Measurements from ENCODE around the gene DEPDC5. TPM values are rescaled to one million over a fixed set of nuclear protein-coding genes. Genes with fewer than 3 reads are reported as not detected.

DEPDC5 gene
- total RNA-seq, 1 donor from 2014 or later = 14.8 TPM

GRCh38 chr22:31852691-31853421 lies 99.0 kb downstream of the DEPDC5 start:
- no peak for DNase-seq

- DNase-seq = no peak
These were observed 100.1 kb downstream of the DEPDC5 start for GRCh38 chr22:31853736-31854495.

GRCh38 chr22:31857247-31857646 lies 103.4 kb downstream of the DEPDC5 start:
- DNase-seq = no peak

- DNase-seq = no peak
These were observed 107.5 kb downstream of the DEPDC5 start for GRCh38 chr22:31861226-31861840.

GRCh38 chr22:31866918-31867317 lies 113.1 kb downstream of the DEPDC5 start:
- no peak for DNase-seq

GRCh38 chr22:31867386-31868153 lies 113.8 kb downstream of the DEPDC5 start:
- no peak for DNase-seq

GRCh38 chr22:31869739-31870138 lies 115.9 kb downstream of the DEPDC5 start:
- no peak for DNase-seq

GRCh38 chr22:31870890-31871289 lies 117.1 kb downstream of the DEPDC5 start:
- DNase-seq = no peak

- no peak for DNase-seq
These were observed 117.7 kb downstream of the DEPDC5 start for GRCh38 chr22:31871480-31871879.

- DNase-seq = no peak
These were observed 118.4 kb downstream of the DEPDC5 start for GRCh38 chr22:31872209-31872608.

GRCh38 chr22:31874821-31875220 lies 121.0 kb downstream of the DEPDC5 start:
- no peak for DNase-seq

- DNase-seq = no peak
These were observed 122.5 kb downstream of the DEPDC5 start for GRCh38 chr22:31876156-31876920.

- DNase-seq = no peak
These were observed 125.8 kb downstream of the DEPDC5 start for GRCh38 chr22:31879585-31879984.

GRCh38 chr22:31881200-31881599 lies 127.4 kb downstream of the DEPDC5 start:
- DNase-seq = no peak

- no peak for DNase-seq
These were observed 128.0 kb downstream of the DEPDC5 start for GRCh38 chr22:31881865-31882264.

GRCh38 chr22:31882971-31883370 lies 129.2 kb downstream of the DEPDC5 start:
- DNase-seq = no peak

GRCh38 chr22:31883989-31884388 lies 130.2 kb downstream of the DEPDC5 start:
- no peak for DNase-seq

- no peak for DNase-seq
These were observed 137.7 kb downstream of the DEPDC5 start for GRCh38 chr22:31891366-31892079.

- no peak for DNase-seq
These were observed 138.2 kb downstream of the DEPDC5 start for GRCh38 chr22:31892080-31892433.

- DNase-seq = no peak
These were observed 139.6 kb downstream of the DEPDC5 start for GRCh38 chr22:31893460-31893859.
